GM04503 (cell line): ENCODE data around the gene BAHCC1.
A peak's percentile ranks its signal among the peaks of the same experiment; 100 is the strongest.

Experiments used
- DNase-seq: peaks from one replicate; pipeline ENCODE4 v3.0.0-alpha.2; 2012; ENCODE audit warnings: low read depth

BAHCC1 gene

DNA sequence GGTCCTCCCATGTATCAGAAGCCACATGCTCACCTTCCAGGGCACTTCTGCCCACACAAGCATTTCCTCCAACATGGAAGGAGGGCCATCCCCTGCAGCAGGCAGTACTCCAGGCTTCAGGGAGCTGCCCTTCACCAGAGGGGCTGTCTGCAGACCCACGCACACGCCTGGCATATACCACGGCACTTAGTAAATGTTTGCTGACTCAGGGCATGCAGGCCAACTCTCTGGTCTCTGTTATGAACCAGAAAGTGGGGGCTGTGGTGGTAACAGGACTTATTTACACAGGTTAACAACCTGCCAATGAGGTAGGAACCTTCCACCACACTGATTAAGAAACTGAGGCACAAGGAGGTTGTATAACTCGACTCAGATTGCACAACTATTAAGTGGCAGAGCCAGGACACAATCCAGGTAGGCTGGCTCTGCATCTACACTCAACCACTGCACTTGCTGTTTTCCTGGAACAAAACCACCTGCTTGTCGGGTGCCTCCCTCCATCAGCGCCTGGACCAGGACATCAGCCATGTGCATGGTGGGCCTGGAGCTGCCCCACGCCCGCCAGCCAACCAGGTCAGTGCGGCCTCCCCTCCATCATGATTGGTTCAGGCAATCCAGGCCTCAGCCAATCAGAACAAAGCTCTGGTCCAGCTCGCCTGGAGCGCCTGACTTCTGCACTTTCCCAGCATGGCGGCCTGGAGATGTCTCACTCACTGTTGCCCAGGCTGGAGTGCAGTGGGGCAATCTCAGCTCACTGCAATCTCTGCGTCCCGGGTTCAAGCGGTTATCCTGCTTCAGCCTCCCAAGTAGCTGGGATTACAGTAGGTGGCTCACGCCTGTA, 98.2 kb downstream of the BAHCC1 start:
- DNase-seq: no peak

DNA sequence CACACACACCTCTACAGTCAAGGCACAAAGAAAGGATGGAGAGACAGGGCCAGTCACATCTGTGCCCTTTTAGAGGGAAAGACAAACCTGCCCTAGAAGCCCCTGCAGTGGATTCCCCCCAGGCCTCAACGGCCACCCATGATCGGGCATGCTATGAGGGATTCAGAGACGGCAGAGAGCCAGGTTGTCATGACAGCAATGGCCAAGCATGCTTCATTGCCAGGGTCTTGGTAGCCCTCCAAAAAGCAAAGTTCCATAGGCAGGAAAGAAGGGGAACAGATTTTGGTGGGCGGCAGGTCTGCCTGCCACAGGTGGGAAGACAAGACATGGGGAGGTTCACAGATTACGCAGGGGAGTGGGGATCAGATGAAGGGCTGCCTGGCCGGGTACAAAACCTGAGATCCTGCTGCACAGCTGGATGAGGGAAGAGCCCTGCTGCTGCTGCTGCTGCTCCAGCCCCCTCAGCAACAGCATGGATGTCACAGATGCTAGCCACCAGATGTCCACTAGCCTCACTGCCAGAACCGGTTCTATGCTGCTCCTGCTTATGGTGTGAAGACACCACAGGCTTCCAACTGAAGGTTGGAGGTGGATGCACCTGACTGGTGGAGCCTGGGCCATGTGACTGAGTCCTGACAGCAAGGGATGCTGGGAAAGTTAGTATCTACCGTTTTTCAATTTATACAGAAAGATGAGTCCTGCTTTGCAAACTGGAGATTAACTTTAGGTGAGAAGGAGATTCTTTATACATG, 99.5 kb downstream of the BAHCC1 start:
- DNase-seq: no peak

DNA sequence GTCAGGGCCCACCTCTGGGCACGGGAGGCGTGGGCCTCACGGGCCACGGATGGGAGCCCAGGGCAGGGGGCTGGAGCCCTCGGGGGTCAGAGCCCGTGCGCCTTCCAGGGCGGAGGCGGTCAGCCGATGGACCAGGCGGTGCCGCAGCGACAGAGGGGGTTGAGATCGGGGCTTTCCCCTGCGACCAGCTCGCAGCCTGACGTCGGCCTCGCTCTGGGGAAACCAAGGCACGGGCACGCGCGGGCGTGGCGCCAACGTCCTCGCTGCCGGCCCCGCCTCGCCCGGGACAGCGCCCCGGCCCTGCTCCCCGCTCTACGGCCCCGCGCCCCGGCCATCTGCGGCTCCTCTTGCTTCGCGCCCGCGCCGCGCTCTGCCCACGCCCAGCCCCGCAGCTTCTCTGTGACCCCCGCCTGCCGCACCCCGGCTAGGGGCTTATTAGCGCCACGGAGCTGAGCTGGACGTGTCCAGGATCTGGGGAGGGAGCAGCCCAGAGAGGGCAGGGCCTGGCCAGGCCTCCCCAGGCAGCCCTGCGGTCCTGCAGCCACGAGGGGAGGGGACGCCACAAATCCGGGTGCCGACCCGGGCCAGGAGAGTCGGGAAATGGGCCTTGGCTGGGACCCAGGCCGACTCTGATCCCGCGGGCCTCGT, 103.8 kb downstream of the BAHCC1 start:
- no peak for DNase-seq

DNA sequence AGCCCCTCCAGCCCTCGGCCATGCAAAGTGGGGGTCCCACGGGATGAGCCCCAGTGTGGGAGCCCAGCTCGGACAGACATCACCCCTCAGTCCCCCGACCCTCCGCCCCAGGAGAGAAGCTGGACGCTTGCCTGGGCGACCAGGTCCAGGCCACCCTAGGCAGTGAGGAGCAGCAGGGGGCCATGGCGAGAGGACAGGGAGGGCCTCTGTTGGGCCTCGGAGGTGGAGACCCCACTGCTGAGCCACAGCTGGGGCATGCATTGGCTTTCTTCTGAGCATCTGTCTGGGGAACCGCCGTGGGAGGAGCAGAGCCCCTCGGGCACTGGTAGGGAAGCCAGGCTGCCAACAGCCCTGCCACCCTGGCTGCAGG, 104.3 kb downstream of the BAHCC1 start:
- no peak for DNase-seq

DNA sequence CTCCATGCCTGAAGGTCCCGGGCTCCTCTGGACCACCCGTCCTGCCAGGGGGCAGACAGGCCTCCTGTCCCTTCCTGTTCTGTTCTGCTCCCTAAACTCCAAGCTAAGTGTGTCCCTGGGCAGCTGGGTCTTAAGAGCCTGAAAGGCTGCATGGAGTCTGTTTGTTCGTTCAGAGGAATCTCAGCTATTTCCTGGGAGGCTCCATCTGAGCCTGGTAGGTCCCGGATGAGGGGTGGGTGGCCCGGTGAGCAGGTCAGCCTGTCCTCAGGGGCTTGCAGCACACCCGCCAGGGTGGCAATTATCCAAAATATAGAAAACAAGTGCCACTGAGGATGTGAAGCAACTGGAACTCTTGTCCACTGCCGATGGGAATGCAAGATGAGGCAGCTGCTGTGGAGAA, 104.8 kb downstream of the BAHCC1 start:
- DNase-seq: no peak

DNA sequence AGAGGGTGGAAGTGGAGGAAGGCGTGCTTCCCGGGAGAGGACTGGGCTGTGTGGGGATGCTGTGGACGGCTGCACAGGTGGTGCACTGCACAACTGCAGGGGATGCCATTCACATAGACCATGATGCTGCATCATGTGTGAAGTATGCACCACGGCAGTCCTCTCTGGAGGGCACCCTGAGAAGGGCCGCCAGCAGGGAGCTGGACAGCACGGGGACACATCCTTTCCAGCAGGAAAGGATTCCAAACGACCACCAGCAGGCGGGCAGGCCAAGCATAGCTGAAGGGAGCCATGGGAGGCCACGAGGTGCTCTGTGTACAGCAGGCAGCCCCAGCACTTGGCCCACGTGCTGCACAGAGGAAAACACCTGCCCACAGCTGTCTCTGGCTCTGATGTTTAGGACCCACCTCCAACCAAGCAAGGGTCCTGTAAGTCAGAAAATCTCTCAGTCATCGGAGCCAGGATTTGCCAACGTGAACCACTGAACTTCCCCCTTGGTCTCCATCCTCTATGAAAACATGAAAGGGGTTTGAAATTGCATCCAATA, 107.3 kb downstream of the BAHCC1 start:
- no peak for DNase-seq

- no peak for DNase-seq
Measured at GRCh38 chr17:81503619-81504018, 108.4 kb downstream of the BAHCC1 start.

DNA sequence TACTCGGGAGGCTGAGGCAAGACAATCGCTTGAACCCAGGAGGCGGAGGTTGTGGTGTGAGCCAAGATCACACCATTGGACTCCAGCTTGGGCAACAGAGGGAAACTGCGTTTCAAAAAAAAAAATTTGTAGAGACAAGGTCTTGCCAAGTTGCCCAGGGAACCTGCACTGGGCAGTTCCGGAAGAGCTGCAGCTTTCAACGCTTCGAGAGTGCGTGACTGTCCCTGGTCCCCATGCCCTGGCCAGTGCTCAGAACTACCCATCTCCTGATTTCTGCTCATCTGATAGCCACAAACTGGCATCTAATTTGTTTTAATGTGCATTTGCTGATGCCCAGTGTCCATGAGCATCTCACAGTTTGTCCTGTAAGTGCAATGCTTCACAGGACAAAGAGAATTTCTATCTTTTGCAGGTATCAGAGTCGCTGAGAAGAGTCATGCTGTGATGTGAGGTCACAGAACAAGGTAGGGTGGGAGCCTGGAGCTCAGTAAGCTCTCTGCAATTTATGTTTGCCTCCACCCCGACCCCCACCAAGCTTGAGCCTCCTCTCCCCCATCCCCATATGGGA, 113.5 kb downstream of the BAHCC1 start:
- DNase-seq: no peak

DNA sequence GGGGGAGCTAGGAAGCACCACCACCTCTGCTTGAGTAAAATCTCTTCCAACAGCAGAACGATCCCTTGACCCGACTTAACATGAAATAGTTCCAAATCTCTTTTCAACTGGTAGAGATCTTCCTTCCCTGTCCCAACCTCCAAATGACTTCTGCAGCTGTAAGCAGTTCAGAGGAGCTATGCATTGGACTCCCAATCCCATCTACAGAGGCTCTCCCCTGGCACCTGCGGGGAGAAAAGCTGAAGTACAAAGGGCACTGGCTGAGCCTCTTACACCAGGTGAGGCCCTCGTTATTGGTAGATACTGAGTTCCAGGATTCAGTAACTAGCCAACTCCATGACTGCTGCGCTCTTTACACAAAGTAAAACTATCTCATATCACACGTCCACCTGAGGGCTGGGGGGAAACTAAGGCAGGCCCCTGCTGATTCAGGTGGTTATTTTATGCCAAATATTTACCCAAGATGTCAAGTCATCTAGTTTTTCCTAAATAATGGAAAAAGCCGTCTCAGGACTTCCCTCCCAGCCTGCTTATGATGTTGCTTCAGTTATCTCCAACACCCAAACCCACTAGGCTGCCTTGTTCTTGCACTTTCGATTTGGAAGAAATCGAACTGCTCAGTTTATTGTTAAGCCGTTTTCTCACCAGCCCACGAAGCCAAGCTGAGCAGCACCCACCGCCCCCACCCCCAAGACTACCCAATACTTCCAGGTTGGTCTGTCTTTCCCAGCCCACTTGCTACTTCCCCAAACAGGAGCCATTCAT, 114.1 kb downstream of the BAHCC1 start:
- no peak for DNase-seq

- DNase-seq: no peak
Measured at GRCh38 chr17:81509972-81510784, 114.9 kb downstream of the BAHCC1 start.

DNA sequence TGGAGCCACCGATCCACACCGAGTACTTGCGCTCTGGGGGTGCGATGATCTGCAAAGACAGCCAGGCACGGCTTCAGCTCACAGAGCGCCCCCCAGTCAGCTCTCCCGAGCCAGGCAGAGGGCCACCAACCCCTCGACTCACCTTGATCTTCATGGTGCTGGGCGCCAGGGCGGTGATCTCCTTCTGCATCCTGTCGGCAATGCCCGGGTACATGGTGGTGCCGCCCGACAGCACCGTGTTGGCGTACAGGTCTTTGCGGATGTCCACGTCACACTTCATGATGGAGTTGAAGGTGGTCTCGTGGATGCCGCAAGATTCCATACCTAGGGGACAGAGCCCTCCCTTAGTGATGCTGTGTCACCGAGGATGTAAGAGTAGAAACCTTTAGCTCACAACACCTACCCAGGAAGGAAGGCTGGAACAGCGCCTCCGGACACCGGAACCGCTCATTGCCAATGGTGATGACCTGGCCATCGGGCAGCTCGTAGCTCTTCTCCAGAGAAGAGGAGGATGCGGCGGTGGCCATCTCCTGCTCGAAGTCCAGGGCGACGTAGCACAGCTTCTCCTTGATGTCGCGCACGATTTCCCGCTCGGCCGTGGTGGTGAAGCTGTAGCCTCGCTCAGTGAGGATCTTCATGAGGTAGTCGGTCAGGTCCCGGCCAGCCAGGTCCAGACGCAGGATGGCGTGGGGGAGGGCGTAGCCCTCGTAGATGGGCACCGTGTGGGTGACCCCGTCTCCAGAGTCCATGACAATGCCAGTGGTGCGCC, 115.7 kb downstream of the BAHCC1 start:
- no peak for DNase-seq

DNA sequence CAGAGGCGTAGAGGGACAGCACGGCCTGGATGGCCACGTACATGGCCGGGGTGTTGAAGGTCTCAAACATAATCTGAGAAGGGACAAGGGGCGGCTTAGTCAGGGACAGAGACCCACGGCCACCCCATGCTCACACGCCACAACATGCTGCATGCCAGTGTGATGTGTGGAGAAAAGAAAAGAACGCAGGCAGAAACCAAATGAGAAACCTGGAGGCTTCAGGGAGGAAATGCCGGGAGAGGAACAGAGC, 116.2 kb downstream of the BAHCC1 start:
- DNase-seq: no peak

- DNase-seq: no peak
Measured at GRCh38 chr17:81511804-81512561, 116.7 kb downstream of the BAHCC1 start.

GRCh38 chr17:81512562-81513371, 117.5 kb downstream of the BAHCC1 start, which contains the start of gene ACTG1:
Gene ACTG1 (minus strand): TSS chr17:81512799. CDS start chr17:81512354, 445 bp downstream.
- peak; percentile 67 for DNase-seq

DNA sequence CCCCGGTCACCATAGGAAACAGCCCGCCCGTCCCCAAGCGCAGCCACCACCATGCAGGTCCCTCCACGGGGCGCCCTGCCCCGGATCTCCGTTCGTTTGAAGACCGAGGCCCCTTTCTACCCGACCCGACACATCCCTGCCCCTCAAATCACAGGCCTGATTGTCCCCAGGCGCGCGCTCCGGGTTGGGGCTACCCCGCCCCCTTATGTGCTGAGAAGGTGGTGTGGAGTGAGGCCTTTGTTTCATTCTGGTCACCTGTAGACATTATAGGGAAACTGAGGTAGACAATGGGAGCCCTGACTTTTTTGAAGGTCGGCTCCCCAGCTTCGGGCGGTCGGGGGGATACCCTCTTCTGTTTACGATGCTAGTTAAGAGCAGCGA, 118.1 kb downstream of the BAHCC1 start:
- DNase-seq: no peak

DNA sequence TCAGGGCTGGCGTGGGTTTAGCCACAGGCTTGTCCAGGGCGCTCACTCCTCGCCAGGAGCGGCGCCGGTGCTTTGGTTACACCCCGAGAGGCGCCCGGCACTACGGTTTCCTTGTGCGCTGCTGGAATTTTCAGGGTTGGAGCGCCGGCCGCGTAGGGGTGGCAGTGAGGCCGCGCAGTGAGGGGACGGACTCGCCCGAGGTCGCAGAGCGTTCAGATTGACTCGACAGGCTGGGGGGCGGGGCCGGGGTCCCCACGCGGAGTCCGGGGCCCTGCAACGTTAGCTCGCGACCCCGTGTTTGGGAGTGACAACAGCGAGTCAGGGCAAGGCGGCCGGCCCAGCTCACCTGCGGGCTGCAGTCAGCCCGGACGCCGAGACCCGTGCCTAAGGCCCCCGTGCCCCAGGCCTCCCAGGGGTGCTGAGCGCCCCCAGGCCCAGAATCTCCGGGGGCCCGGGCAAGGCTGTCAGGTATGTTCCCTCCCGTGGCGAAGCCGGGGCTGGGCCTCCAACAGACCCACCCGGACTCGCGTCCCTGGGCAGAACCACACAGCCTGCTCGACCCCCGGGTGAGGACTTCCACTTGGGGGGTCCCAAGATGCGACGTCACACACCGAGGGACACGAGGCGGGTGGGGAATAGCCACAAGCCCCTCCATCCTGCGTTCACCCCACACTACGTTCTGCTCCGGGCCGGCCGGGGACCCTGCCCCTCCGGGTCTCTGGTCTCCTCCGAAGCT, 118.7 kb downstream of the BAHCC1 start:
- no peak for DNase-seq

DNA sequence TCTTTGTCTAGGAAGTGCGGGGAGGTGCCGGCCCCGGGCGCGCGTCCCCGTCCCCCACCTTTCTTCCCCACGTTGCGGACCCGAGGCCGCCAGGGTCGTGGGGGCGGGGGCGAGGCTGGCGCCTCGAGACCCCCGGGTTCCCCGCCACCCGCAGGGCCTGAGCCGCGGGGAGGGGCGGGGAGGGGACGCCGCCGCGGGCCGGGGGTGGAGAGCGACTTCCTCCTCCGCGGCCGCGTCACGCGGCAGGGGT, 119.2 kb downstream of the BAHCC1 start:
- no peak for DNase-seq
